ENCODE measurements around the gene ATP9A.

The ATP9A gene

DNA sequence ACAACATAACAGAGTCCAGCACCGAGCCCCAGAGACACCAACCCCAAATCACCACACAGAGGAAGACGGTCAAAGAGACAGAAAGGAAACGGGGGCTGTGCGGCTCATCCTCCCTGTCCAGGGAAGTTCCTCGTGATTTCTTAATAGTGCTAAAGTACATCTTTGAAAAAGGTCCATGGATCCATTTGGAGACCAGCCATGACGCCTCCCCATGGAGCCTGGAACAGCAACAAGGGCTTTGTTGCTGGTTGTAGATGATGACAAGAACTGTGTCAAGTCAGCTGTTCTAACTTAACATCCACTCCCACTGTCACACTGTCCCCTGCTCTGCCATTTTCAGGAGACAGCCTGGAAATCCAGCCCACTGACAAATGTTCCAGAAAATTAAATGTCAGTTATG lies 99.7 kb downstream of the ATP9A start:
- H2BK12ac ChIP-seq (ENCODE audit: low read length) = no peak overlapping the region
- no peak overlapping the region for H2AFZ ChIP-seq (ENCODE audit: low read length)
- H3K4ac ChIP-seq (ENCODE audit: low read length) = no peak overlapping the region
- no peak overlapping the region for H2AK5ac ChIP-seq (ENCODE audit: low read depth, low read length)
- H3K36me3 ChIP-seq (replicated peaks in 1 of 2; ENCODE audit: control insufficient read depth in 2 of 2, insufficient read depth in 2 of 2, low read length in 2 of 2) = peaks cover 8 to 72% of the 10 kb centered on the region in 2 donors
- WGBS, 2 donors (ENCODE audit: extremely low coverage in 2 of 2, insufficient read length in 2 of 2, insufficient replicate concordance in 1 of 2) = no CpG with 5 or more reads among the region's 6 CpGs
- no peak overlapping the region for H4K91ac ChIP-seq (ENCODE audit: low read depth, low read length, poor library complexity)
- no peak overlapping the region for H4K8ac ChIP-seq (ENCODE audit: low read depth, low read length)
- no peak overlapping the region for H3K4me3 ChIP-seq (ENCODE audit: low read length in 2 of 2)
- no peak overlapping the region for H2BK5ac ChIP-seq (ENCODE audit: low read length)
- H3K23ac ChIP-seq (ENCODE audit: low read depth, low read length, poor library complexity) = no peak overlapping the region
- no peak overlapping the region for H3K4me2 ChIP-seq (ENCODE audit: insufficient read depth, low read length, poor library complexity, severe bottlenecking)
- H3K27ac ChIP-seq (replicated peaks; ENCODE audit: low read length) = no peak overlapping the region
- no peaks in the 10 kb centered on the region for H3K9me3 ChIP-seq (replicated peaks in 1 of 2; ENCODE audit: control insufficient read depth in 2 of 2, insufficient read depth in 1 of 2, low read depth in 1 of 2, low read length in 2 of 2)
- DNase-seq (ENCODE audit: low spot score) = no peak
- no peak overlapping the region for H2BK15ac ChIP-seq (ENCODE audit: low read length)
- H3K27me3 ChIP-seq (ENCODE audit: control insufficient read depth in 3 of 3, insufficient read depth in 3 of 3, low read depth in 1 of 3, low read length in 3 of 3) = no peaks in the 10 kb centered on the region
- no peak overlapping the region for H3K14ac ChIP-seq (ENCODE audit: low read length)
- no peak overlapping the region for H3K9ac ChIP-seq (ENCODE audit: low read depth, low read length, poor library complexity)
- H3K4me1 ChIP-seq (ENCODE audit: control insufficient read depth in 2 of 2, insufficient read depth in 1 of 2, low read depth in 1 of 2, low read length in 2 of 2) = no peaks in the 10 kb centered on the region
- H3K79me1 ChIP-seq (ENCODE audit: low read depth, low read length) = no peaks in the 10 kb centered on the region
- no peak overlapping the region for H3K18ac ChIP-seq (ENCODE audit: low read length)
- H2BK120ac ChIP-seq (ENCODE audit: low read depth, low read length) = no peak overlapping the region

DNA sequence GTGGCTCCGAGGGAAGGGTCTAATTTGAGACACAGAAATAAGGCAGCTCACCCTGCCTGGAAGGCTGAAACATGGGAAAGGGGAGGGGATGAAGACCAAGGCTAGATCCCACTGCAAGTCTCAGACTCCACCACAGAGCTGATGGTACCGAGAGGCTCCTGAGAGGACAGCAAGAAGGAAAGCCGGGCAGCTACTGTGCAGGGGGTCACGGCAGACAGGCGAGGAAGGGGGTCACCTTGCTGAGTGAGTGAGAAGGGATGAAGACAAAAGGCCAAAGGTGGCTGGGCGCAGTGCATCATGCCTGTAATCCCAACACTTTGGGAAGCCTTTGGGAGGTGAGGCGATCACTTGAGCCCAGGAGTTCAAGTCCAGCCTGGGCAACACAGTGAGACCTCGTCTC lies 100.7 kb downstream of the ATP9A start:
- WGBS, 2 donors (ENCODE audit: extremely low coverage in 2 of 2, insufficient read length in 2 of 2, insufficient replicate concordance in 1 of 2) = no CpG with 5 or more reads among the region's 8 CpGs
- Histone ChIP-seq H4K8ac (ENCODE audit: low read depth, low read length) (no peak overlapping the region), H3K9me3 (replicated peaks in 1 of 2; ENCODE audit: control insufficient read depth in 2 of 2, insufficient read depth in 1 of 2, low read depth in 1 of 2, low read length in 2 of 2) (no peaks in the 10 kb centered on the region), H2BK12ac (ENCODE audit: low read length) (no peak overlapping the region), H3K27me3 (ENCODE audit: control insufficient read depth in 3 of 3, insufficient read depth in 3 of 3, low read depth in 1 of 3, low read length in 3 of 3) (no peaks in the 10 kb centered on the region), H3K27ac (replicated peaks; ENCODE audit: low read length) (no peak overlapping the region), H3K4ac (ENCODE audit: low read length) (no peak overlapping the region), H2BK120ac (ENCODE audit: low read depth, low read length) (no peak overlapping the region), H3K18ac (ENCODE audit: low read length) (peak overlapping the region; percentile 24), H2BK15ac (ENCODE audit: low read length) (no peak overlapping the region), H2AK5ac (ENCODE audit: low read depth, low read length) (no peak overlapping the region), H3K79me1 (ENCODE audit: low read depth, low read length) (no peaks in the 10 kb centered on the region), H4K91ac (ENCODE audit: low read depth, low read length, poor library complexity) (no peak overlapping the region), H2AFZ (ENCODE audit: low read length) (no peak overlapping the region), H2BK5ac (ENCODE audit: low read length) (no peak overlapping the region), H3K4me3 (ENCODE audit: low read length in 2 of 2) (no peak overlapping the region), H3K4me1 (ENCODE audit: control insufficient read depth in 2 of 2, insufficient read depth in 1 of 2, low read depth in 1 of 2, low read length in 2 of 2) (no peaks in the 10 kb centered on the region), H3K36me3 (replicated peaks in 1 of 2; ENCODE audit: control insufficient read depth in 2 of 2, insufficient read depth in 2 of 2, low read length in 2 of 2) (peaks cover 6 to 66% of the 10 kb centered on the region in 2 donors), H3K14ac (ENCODE audit: low read length) (no peak overlapping the region), H3K23ac (ENCODE audit: low read depth, low read length, poor library complexity) (no peak overlapping the region), H3K9ac (ENCODE audit: low read depth, low read length, poor library complexity) (no peak overlapping the region), H3K4me2 (ENCODE audit: insufficient read depth, low read length, poor library complexity, severe bottlenecking) (no peak overlapping the region)
- DNase-seq (ENCODE audit: low spot score) = no peak

DNA sequence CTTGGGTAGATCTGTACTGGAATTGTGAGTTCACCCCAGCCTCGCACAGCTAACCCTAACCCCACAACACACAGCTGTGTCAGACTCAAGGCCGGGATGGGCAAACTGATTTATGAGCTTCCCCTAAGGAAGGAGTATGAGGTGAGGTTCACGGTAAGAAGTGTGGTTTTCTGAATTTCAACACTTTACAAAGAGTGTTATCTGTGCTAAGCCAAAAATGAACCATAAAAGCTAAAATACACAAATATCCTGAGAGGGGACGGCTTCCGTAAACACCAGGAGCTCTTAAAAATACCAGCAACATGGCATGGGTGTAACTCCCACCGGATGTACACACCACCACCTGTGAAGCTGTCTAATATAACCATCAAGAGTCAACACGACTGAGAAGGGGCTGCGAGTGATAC lies 101.2 kb downstream of the ATP9A start:
- Histone ChIP-seq H3K4ac (ENCODE audit: low read length) (no peak overlapping the region), H3K36me3 (replicated peaks in 1 of 2; ENCODE audit: control insufficient read depth in 2 of 2, insufficient read depth in 2 of 2, low read length in 2 of 2) (peaks cover 6 to 62% of the 10 kb centered on the region in 2 donors), H3K4me1 (ENCODE audit: control insufficient read depth in 2 of 2, insufficient read depth in 1 of 2, low read depth in 1 of 2, low read length in 2 of 2) (no peaks in the 10 kb centered on the region), H3K27me3 (ENCODE audit: control insufficient read depth in 3 of 3, insufficient read depth in 3 of 3, low read depth in 1 of 3, low read length in 3 of 3) (no peaks in the 10 kb centered on the region), H2AFZ (ENCODE audit: low read length) (no peak overlapping the region), H2BK5ac (ENCODE audit: low read length) (no peak overlapping the region), H3K4me2 (ENCODE audit: insufficient read depth, low read length, poor library complexity, severe bottlenecking) (no peak overlapping the region), H3K14ac (ENCODE audit: low read length) (no peak overlapping the region), H3K18ac (ENCODE audit: low read length) (no peak overlapping the region), H3K27ac (replicated peaks; ENCODE audit: low read length) (no peak overlapping the region), H4K91ac (ENCODE audit: low read depth, low read length, poor library complexity) (no peak overlapping the region), H3K4me3 (ENCODE audit: low read length in 2 of 2) (no peak overlapping the region), H3K9me3 (replicated peaks in 1 of 2; ENCODE audit: control insufficient read depth in 2 of 2, insufficient read depth in 1 of 2, low read depth in 1 of 2, low read length in 2 of 2) (no peaks in the 10 kb centered on the region), H2AK5ac (ENCODE audit: low read depth, low read length) (no peak overlapping the region), H3K9ac (ENCODE audit: low read depth, low read length, poor library complexity) (no peak overlapping the region), H2BK15ac (ENCODE audit: low read length) (no peak overlapping the region), H3K23ac (ENCODE audit: low read depth, low read length, poor library complexity) (no peak overlapping the region), H3K79me1 (ENCODE audit: low read depth, low read length) (no peaks in the 10 kb centered on the region), H4K8ac (ENCODE audit: low read depth, low read length) (no peak overlapping the region), H2BK120ac (ENCODE audit: low read depth, low read length) (no peak overlapping the region), H2BK12ac (ENCODE audit: low read length) (no peak overlapping the region)
- no peak for DNase-seq (ENCODE audit: low spot score)
- WGBS, 2 donors (ENCODE audit: extremely low coverage in 2 of 2, insufficient read length in 2 of 2, insufficient replicate concordance in 1 of 2) = no CpG with 5 or more reads among the region's 8 CpGs

DNA sequence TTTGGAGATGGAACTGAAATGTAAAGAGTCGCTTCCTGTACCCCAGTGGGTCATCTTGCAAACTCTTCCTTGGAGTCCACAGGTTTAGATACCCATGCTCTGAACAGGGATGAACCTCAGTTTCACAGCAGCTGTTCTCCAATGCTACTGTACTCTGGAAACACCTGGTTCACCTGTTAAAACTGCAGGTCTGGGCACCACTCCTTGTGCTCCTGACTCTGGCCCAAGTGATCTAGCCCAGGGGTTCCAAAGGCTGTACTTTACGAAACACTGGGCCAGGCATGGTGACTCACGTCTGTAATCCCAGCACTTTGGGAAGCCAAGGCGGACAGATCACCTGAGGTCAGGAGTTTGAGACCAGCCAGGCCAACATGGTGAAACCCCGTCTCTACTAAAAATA lies 102.1 kb downstream of the ATP9A start:
- peaks cover 6 to 60% of the 10 kb centered on the region in 2 donors for H3K36me3 ChIP-seq (replicated peaks in 1 of 2; ENCODE audit: control insufficient read depth in 2 of 2, insufficient read depth in 2 of 2, low read length in 2 of 2)
- no peak overlapping the region for H3K4me3 ChIP-seq (ENCODE audit: low read length in 2 of 2)
- no peak overlapping the region for H2AFZ ChIP-seq (ENCODE audit: low read length)
- no peaks in the 10 kb centered on the region for H3K27me3 ChIP-seq (ENCODE audit: control insufficient read depth in 3 of 3, insufficient read depth in 3 of 3, low read depth in 1 of 3, low read length in 3 of 3)
- H3K79me1 ChIP-seq (ENCODE audit: low read depth, low read length) = no peaks in the 10 kb centered on the region
- no peak overlapping the region for H2AK5ac ChIP-seq (ENCODE audit: low read depth, low read length)
- H3K4ac ChIP-seq (ENCODE audit: low read length) = no peak overlapping the region
- no peak overlapping the region for H3K23ac ChIP-seq (ENCODE audit: low read depth, low read length, poor library complexity)
- H2BK12ac ChIP-seq (ENCODE audit: low read length) = no peak overlapping the region
- no peak for DNase-seq (ENCODE audit: low spot score)
- no peak overlapping the region for H2BK120ac ChIP-seq (ENCODE audit: low read depth, low read length)
- WGBS, 2 donors (ENCODE audit: extremely low coverage in 2 of 2, insufficient read length in 2 of 2, insufficient replicate concordance in 1 of 2) = no CpG with 5 or more reads among the region's 5 CpGs
- H4K8ac ChIP-seq (ENCODE audit: low read depth, low read length) = no peak overlapping the region
- no peak overlapping the region for H3K4me2 ChIP-seq (ENCODE audit: insufficient read depth, low read length, poor library complexity, severe bottlenecking)
- H3K27ac ChIP-seq (replicated peaks; ENCODE audit: low read length) = no peak overlapping the region
- no peaks in the 10 kb centered on the region for H3K9me3 ChIP-seq (replicated peaks in 1 of 2; ENCODE audit: control insufficient read depth in 2 of 2, insufficient read depth in 1 of 2, low read depth in 1 of 2, low read length in 2 of 2)
- no peak overlapping the region for H3K9ac ChIP-seq (ENCODE audit: low read depth, low read length, poor library complexity)
- H2BK5ac ChIP-seq (ENCODE audit: low read length) = no peak overlapping the region
- no peak overlapping the region for H3K18ac ChIP-seq (ENCODE audit: low read length)
- H4K91ac ChIP-seq (ENCODE audit: low read depth, low read length, poor library complexity) = no peak overlapping the region
- no peak overlapping the region for H3K14ac ChIP-seq (ENCODE audit: low read length)
- no peaks in the 10 kb centered on the region for H3K4me1 ChIP-seq (ENCODE audit: control insufficient read depth in 2 of 2, insufficient read depth in 1 of 2, low read depth in 1 of 2, low read length in 2 of 2)
- no peak overlapping the region for H2BK15ac ChIP-seq (ENCODE audit: low read length)
